GM23248 (cell line): ENCODE data around the gene ACTN4. TPM values are rescaled to one million over a fixed set of nuclear protein-coding genes. Genes with fewer than 3 reads are reported as not detected.

ENCODE experiments used
- DNase-seq: peaks from one replicate; pipeline ENCODE4 v3.0.0-alpha.2; 2015
- H2AFZ ChIP-seq: fragments of 200-600 bp; sonication (generic); 2 replicates; pipeline ENCODE4 v1.6.1; 2016; ENCODE audit warnings: antibody characterized with exemption
- H3F3A ChIP-seq: fragments of 200-600 bp; sonication (generic); 2 replicates; pipeline ENCODE4 v1.6.1; 2016; ENCODE audit warnings: mild to moderate bottlenecking, antibody characterized with exemption, mixed run types; ENCODE audit not compliant: insufficient read depth
- H3K27ac ChIP-seq: fragments of 200-600 bp; sonication (generic); 2 replicates; pipeline ENCODE4 v1.5.1; 2016; ENCODE audit warnings: mild to moderate bottlenecking
- H3K27me3 ChIP-seq: fragments of 200-600 bp; sonication (generic); replicated peaks from 2 replicates; pipeline ENCODE4 v1.6.1; 2016; ENCODE audit warnings: mild to moderate bottlenecking; ENCODE audit not compliant: insufficient read depth
- H3K36me3 ChIP-seq: fragments of 200-600 bp; sonication (generic); 2 replicates; pipeline ENCODE4 v1.6.1; 2016; ENCODE audit warnings: low read depth, mild to moderate bottlenecking
- H3K4me1 ChIP-seq: fragments of 200-600 bp; sonication (generic); 2 replicates; pipeline ENCODE4 v1.6.1; 2016; ENCODE audit warnings: mild to moderate bottlenecking; ENCODE audit not compliant: insufficient read depth
- H3K4me2 ChIP-seq: fragments of 200-600 bp; sonication (generic); one replicate; pipeline ENCODE4 v1.6.1; 2016; ENCODE audit warnings: mild to moderate bottlenecking; ENCODE audit not compliant: unreplicated experiment
- H3K4me3 ChIP-seq: fragments of 200-600 bp; sonication (generic); 2 replicates; pipeline ENCODE4 v1.5.1; 2016; ENCODE audit warnings: mild to moderate bottlenecking
- H3K79me2 ChIP-seq: fragments of 200-600 bp; sonication (generic); 2 replicates; pipeline ENCODE4 v1.6.1; 2016; ENCODE audit warnings: mild to moderate bottlenecking; ENCODE audit not compliant: insufficient read depth
- H3K9ac ChIP-seq: fragments of 200-600 bp; sonication (generic); 2 replicates; pipeline ENCODE4 v1.6.1; 2016; ENCODE audit warnings: mild to moderate bottlenecking
- H3K9me2 ChIP-seq: fragments of 200-600 bp; sonication (generic); 2 replicates; pipeline ENCODE4 v1.6.1; 2016; ENCODE audit warnings: mixed run types, mild to moderate bottlenecking, moderate library complexity; ENCODE audit not compliant: insufficient read depth
- H3K9me3 ChIP-seq: fragments of 200-600 bp; sonication (generic); one replicate; pipeline ENCODE4 v1.6.1; 2017; ENCODE audit warnings: low read depth
- H4K20me1 ChIP-seq: fragments of 200-600 bp; sonication (generic); 2 replicates; pipeline ENCODE4 v1.6.0; 2016; ENCODE audit not compliant: insufficient read depth
- EZH2 ChIP-seq: fragments of 200-600 bp; sonication (generic); IDR thresholded peaks from 2 replicates; pipeline ENCODE4 v1.6.1; 2018; ENCODE audit warnings: antibody characterized with exemption, mild to moderate bottlenecking; ENCODE audit not compliant: insufficient read depth, poor library complexity, severe bottlenecking
- EZH2phosphoT487 ChIP-seq: fragments of 200-600 bp; sonication (generic); IDR thresholded peaks from 2 replicates; pipeline ENCODE4 v1.6.1; 2018; ENCODE audit warnings: antibody characterized with exemption, moderate library complexity, mild to moderate bottlenecking, low read depth; ENCODE audit not compliant: insufficient read depth
- WGBS, 2 experiments: methylation state at CpG; one replicate each; pipeline ENCODE4 v1.1.6; 2015 to 2017; ENCODE audit warnings: low lambda C conversion rate in 2 of 2, low coverage in 1 of 2; ENCODE audit errors: missing lambda C conversion rate in 2 of 2; 5-methylcytosine and 5-hydroxymethylcytosine counted together
- in situ Hi-C: fragments of 300-500 bp; cut with MboI; formaldehyde crosslinking; loops from 2 replicates; pipeline ENCODE4 v1.15.0; 2020
- polyA plus RNA-seq: library from polyadenylated mRNA; unstranded; fragments of >200 nt; fragmentation: Nextera tagmentation; extraction: Ambion mirVana; gene quantifications from 2 replicates; pipeline ENCODE4 v1.2.1, GENCODE V29; 2016
- total RNA-seq: library from RNA; depleted of rRNA; stranded (reverse); fragments of >200 nt; shearing (Covaris generic); gene quantifications from 2 replicates; pipeline ENCODE4 v1.2.3, GENCODE V29; 2014

ACTN4 gene
- total and polyA plus RNA-seq, 2 experiments from 2014 or later = 84.6 to 477 TPM

DNA sequence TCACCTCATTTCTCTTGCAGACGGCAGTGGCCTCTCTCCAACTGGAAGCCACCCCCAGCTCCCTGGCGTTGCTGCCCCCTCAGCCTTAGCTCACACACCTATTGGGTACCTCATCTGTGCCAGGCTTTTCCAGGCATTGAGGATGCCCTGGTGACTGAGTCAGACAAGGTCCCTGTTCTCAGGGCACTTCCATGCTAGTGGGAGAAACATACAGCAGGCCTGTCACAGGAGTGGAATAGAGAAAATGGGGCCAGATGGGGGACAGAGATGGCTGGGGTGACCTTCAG, 62.9 kb downstream of the ACTN4 start:
- Histone ChIP-seq H3K36me3 (peaks cover 62% of the 10 kb centered on the region), H2AFZ (no peak overlapping the region), H3K27ac (peak overlapping the region; percentile 78; the same call in 1 of the 2 replicates), H3F3A (peaks cover 31% of the 10 kb centered on the region), H3K79me2 (peaks cover 97% of the 10 kb centered on the region), H3K4me2 (no peak overlapping the region), H3K4me3 (no peak overlapping the region), H3K9ac (no peak overlapping the region), H3K27me3 (no peaks in the 10 kb centered on the region), H3K4me1 (peaks cover 7% of the 10 kb centered on the region; the same call in 1 of the 2 replicates), H3K9me3 (no peaks in the 10 kb centered on the region), H3K9me2 (no peaks in the 10 kb centered on the region), H4K20me1 (no peaks in the 10 kb centered on the region)
- 82 to 86% methylated on average over 2 of the region's 2 CpGs for WGBS, 2 experiments
- in situ Hi-C loops = no loop called here
- no peak for DNase-seq
- TF ChIP-seq EZH2phosphoT487 (no peak), EZH2 (no peak)

DNA sequence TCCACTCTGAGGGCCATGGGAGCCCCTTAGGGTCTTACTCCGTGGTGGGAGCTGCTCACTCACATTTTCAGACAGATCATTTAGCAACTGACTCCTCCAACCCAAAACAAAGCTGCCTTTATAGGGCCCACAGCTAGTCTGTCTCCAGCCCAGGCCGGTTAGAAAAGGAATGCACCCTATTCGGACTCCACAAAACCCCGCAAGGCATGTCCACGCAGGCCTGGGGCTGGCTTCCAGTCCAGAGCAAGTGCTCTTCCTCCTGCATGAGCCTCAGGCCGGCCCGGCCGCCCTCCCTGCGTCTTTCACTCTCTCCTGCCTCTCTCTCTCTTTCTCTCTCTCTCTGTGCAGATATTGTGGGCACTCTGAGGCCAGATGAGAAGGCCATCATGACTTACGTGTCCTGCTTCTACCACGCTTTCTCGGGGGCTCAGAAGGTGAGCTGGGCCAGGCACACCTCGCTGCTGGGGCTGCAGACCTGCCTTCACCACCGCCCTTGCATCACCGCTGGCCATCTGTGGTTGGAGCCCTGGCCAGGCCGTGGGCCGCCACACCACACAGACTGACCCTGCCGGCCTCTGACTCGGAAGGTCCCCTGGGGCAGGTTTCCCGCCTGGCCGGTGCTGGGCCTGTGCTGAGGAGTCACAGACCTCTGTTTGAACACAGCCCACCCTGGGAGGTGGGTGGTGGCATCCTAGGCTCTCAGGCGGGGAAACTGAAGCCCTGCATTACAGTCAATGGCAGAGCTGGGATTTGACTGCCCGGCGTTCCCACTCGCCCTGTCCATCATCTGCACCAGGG, 63.7 kb downstream of the ACTN4 start:
- H3K79me2 ChIP-seq = peaks cover 97% of the 10 kb centered on the region
- H2AFZ ChIP-seq = no peak overlapping the region
- peak overlapping the region; percentile 59 for H3K9ac ChIP-seq
- no peaks in the 10 kb centered on the region for H3K9me3 ChIP-seq
- in situ Hi-C loops = no loop called here
- 75 to 79% methylated on average over 24 to 25 of the region's 25 CpGs for WGBS, 2 experiments
- peak overlapping the region; percentile 78 for H3K27ac ChIP-seq
- no peak overlapping the region for H3K4me3 ChIP-seq
- H3K9me2 ChIP-seq = no peaks in the 10 kb centered on the region
- TF ChIP-seq EZH2 (no peak), EZH2phosphoT487 (no peak)
- H4K20me1 ChIP-seq = no peaks in the 10 kb centered on the region
- H3K27me3 ChIP-seq = no peaks in the 10 kb centered on the region
- peaks cover 36% of the 10 kb centered on the region for H3F3A ChIP-seq
- H3K4me2 ChIP-seq = no peak overlapping the region
- H3K36me3 ChIP-seq = peaks cover 62% of the 10 kb centered on the region
- peak; percentile 38 for DNase-seq
- peaks cover 7% of the 10 kb centered on the region; the same call in 1 of the 2 replicates for H3K4me1 ChIP-seq

DNA sequence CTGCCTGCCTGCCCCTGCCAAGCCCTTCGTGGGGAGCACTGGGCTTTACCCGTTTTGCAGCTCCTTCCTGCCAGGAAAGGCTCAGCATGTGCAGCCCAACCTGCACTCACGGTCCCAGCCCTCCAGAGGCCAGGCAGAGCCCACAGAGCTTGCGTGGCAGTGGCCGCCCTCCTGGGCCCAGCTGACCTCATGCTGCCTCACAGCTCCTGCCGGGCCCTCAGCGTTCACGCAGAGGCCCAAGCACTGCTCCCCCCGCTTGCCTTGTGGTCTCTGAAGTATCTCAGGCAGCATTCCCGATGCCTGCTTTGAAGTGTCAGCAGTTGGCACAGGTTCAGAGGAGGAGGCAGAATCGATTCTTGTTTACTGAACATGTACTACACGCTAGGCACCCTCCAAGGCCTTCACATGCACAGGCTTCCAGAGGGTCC, 64.3 kb downstream of the ACTN4 start:
- in situ Hi-C loops = no loop called here
- H3K27me3 ChIP-seq = no peaks in the 10 kb centered on the region
- H3K79me2 ChIP-seq = peaks cover 97% of the 10 kb centered on the region
- peaks cover 40% of the 10 kb centered on the region for H3F3A ChIP-seq
- H3K9ac ChIP-seq = peak overlapping the region; percentile 59
- no peaks in the 10 kb centered on the region for H4K20me1 ChIP-seq
- H3K4me1 ChIP-seq = peaks cover 7% of the 10 kb centered on the region; the same call in 1 of the 2 replicates
- H3K4me2 ChIP-seq = no peak overlapping the region
- DNase-seq = peak; percentile 94
- WGBS, 2 experiments = 32 to 44% methylated on average over 12 of the region's 12 CpGs
- no peak overlapping the region for H3K4me3 ChIP-seq
- H3K9me2 ChIP-seq = no peaks in the 10 kb centered on the region
- no peaks in the 10 kb centered on the region for H3K9me3 ChIP-seq
- H3K36me3 ChIP-seq = peaks cover 63% of the 10 kb centered on the region
- TF ChIP-seq EZH2phosphoT487 (no peak), EZH2 (no peak)
- H3K27ac ChIP-seq = peak overlapping the region; percentile 78
- H2AFZ ChIP-seq = no peak overlapping the region

DNA sequence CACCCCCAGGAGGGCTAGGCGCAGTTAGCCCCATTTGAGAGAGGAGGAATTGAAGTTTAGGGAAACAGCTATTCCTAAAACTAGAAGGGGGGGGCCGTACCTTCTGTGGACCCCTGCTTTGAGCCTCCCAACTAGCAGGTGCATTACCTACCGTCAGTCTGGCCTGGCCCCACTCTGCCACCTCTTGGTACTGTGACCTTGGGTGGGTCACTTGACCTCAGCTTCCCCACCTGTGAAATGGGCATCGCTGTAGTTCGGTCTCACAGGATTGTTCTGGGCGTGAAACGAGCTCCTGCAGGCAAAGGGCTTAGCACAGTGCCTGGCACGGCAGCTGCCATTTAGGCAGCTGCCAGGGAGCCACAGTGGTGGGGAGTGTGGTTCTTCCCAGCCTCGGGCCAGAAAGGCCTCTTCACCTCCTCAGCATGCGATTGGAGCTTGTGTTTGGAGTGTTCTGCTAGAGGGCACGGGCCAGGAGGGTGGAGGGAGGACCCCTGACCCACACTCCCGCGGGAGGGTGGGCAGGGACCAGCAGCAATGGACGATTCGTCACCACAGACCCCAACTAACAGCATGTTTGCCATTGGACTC, 64.8 kb downstream of the ACTN4 start:
- peaks cover 35% of the 10 kb centered on the region for H3F3A ChIP-seq
- H3K4me2 ChIP-seq = no peak overlapping the region
- H3K27me3 ChIP-seq = no peaks in the 10 kb centered on the region
- H3K9me3 ChIP-seq = no peaks in the 10 kb centered on the region
- no peak overlapping the region for H3K4me3 ChIP-seq
- TF ChIP-seq EZH2 (no peak), EZH2phosphoT487 (no peak)
- H3K4me1 ChIP-seq = peaks cover 7% of the 10 kb centered on the region; the same call in 1 of the 2 replicates
- H3K9me2 ChIP-seq = no peaks in the 10 kb centered on the region
- H3K27ac ChIP-seq = peak overlapping the region; percentile 78
- peaks cover 60% of the 10 kb centered on the region for H3K36me3 ChIP-seq
- H4K20me1 ChIP-seq = no peaks in the 10 kb centered on the region
- no peak for DNase-seq
- peaks cover 95% of the 10 kb centered on the region for H3K79me2 ChIP-seq
- in situ Hi-C loops = no loop called here
- WGBS, 2 experiments = 76 to 78% methylated on average over 11 to 15 of the region's 15 CpGs
- no peak overlapping the region for H2AFZ ChIP-seq
- H3K9ac ChIP-seq = peak overlapping the region; percentile 46
